Measurements from ENCODE around the gene CNKSR2.

GRCh38 chrX:21503593-21503992 is 129.4 kb downstream of the CNKSR2 start:
- TF ChIP-seq CTCF (IDR thresholded peaks at IDR 0.05) (no peak), EZH2phosphoT487 (IDR thresholded peaks at IDR 0.05) (no peak)

All from neural progenitor cell (in vitro differentiated cells).